PC-9 (cell line): Measurements from ENCODE around the gene LYRM1.

Source experiments
- EZH2 ChIP-seq: fragments of 200-600 bp; sonication (generic); IDR thresholded peaks from 2 replicates; pipeline ENCODE4 v1.8.0; 2017; ENCODE audit warnings: antibody characterized with exemption, low read depth
- TF ChIP-seq, protein P1 (sequence below): fragments of 200-600 bp; sonication (generic); conservative IDR thresholded peaks from 2 replicates; pipeline ENCODE4 v1.6.1; 2017; ENCODE audit warnings: mixed run types, antibody characterized with exemption, mild to moderate bottlenecking, moderate library complexity

DNA sequence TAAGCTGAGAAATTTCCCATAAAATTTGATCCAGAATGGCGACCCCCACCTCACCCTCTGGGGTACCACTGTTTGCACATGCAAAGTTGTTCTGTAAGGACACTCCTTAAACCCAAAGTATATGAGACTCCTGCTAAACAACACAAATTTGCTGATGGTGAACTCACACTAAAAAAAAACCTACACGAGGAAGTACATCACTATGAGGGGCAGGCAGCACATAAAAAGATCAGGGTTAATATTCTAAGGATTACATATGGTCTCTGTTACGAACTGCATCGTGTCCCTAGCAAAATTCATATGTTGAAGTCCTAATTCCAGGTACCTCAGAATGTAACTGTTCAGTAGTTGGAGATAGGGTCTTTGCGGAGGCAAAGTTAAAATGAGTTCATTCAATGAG, 60.3 kb downstream of the LYRM1 start:
- TF ChIP-seq, protein P1, sequence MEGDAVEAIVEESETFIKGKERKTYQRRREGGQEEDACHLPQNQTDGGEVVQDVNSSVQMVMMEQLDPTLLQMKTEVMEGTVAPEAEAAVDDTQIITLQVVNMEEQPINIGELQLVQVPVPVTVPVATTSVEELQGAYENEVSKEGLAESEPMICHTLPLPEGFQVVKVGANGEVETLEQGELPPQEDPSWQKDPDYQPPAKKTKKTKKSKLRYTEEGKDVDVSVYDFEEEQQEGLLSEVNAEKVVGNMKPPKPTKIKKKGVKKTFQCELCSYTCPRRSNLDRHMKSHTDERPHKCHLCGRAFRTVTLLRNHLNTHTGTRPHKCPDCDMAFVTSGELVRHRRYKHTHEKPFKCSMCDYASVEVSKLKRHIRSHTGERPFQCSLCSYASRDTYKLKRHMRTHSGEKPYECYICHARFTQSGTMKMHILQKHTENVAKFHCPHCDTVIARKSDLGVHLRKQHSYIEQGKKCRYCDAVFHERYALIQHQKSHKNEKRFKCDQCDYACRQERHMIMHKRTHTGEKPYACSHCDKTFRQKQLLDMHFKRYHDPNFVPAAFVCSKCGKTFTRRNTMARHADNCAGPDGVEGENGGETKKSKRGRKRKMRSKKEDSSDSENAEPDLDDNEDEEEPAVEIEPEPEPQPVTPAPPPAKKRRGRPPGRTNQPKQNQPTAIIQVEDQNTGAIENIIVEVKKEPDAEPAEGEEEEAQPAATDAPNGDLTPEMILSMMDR, result no peak
- TF ChIP-seq EZH2, result no peak
